Measurements from ENCODE around the gene AGFG2.

- TF ChIP-seq CTCF (conservative IDR thresholded peaks at IDR 0.05; ENCODE audit: low read length): no peak
- TF ChIP-seq EZH2phosphoT487 (IDR thresholded peaks at IDR 0.05; ENCODE audit: borderline replicate concordance): no peak
Observed at GRCh38 chr7:100570954-100571828, 32.2 kb downstream of the AGFG2 start.
